ENCODE results near the gene NCF4. TPM values are rescaled to one million over a fixed set of nuclear protein-coding genes. Genes with fewer than 3 reads are reported as not detected.

Gene NCF4
- polyA plus RNA-seq, 2 of the 4 experiments (the other 2 are of a cell fraction) = not detected

DNA sequence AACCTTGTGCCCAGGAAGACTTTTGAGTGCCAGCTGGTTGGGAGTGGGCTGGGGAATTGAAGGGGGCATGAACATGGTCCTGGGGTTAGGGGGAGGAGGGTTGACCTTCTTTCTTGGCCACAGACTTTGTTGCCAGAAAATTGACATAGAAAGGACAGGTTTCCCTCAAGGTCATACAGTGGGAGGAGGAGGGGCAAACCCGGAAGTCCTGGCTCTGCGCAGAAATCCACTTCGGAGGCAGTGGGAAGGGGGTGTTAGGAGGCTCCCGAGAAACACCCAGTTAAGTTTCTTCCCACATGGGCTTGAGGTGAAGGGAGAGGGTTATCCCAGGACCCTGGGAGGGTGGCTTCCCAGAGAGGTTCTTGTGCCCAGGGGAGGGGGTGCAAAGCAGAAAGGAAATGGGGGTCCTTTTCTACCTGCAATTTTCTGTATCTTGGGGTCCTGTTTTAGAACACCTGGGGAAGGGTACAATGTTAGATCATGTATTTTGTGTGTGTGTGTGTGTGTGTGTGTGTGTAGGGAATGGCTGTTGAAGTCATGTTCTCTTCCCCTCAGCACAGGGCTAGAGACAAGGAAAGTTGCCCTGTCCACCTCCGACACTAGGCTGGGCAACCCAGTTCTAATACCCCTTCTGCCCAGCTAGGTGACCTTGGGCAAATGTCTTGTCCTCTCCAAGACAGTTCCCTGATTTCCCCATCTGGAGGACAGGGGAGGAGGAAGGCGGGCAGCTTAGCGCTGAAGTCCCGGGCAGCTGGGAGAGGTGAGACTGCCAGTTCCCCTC is 45.1 kb upstream of the NCF4 start:
- H3K9me3 ChIP-seq = no peaks in the 10 kb centered on the region
- H3K4me1 ChIP-seq = no peaks in the 10 kb centered on the region
- peak in 1 of 2 experiments; percentile 32; a peak in 3 of 6 replicates for ATAC-seq
- no peak overlapping the region for H3K4me3 ChIP-seq
- no peak overlapping the region for H3K27ac ChIP-seq
- no peak for FAIRE-seq
- DNase-seq (ENCODE audit: low read depth in 1 of 2, low spot score in 1 of 2) = no peak
- CTCF ChIA-PET = interaction anchor here (0.9 to 1.1 kb wide), 2 partner anchors 33 to 40 kb away, joined by 3 to 5 read pairs; no protein-coding TSS in a partner anchor
- POLR2A ChIA-PET = no interaction called here
- peak overlapping the region; percentile 96 for H3K4me2 ChIP-seq
- 19% methylated on average over 8 of the region's 8 CpGs for WGBS (ENCODE audit: missing lambda C conversion rate)
- TF ChIP-seq SMC3 (IDR thresholded peaks at IDR 0.05) = no peak
- no peak for TF ChIP-seq CBX8 (IDR thresholded peaks at IDR 0.05)

DNA sequence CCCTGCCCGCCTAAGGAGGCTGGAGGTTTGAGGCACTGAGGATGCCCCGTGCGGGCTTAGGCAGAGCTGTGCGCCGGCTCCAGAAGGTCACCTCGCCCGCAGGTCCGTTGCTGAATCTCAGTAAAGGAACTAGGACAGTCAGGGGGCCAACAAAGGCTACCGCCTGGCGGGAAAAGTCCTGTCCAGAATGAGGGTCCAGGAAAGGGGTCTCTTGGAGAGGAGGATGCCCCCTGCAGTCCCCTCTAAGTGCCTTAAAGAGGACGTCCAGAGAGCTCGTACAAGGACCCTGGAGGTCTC is 44.5 kb upstream of the NCF4 start:
- Histone ChIP-seq H3K4me3 (peak overlapping the region; percentile 46), H3K4me1 (no peaks in the 10 kb centered on the region), H3K27ac (peak overlapping the region in 1 of 2 experiments; percentile 66; a peak in 2 of 6 replicates), H3K9me3 (no peaks in the 10 kb centered on the region), H3K4me2 (peak overlapping the region; percentile 96)
- FAIRE-seq (no peak), ATAC-seq (peak; percentile 46 to 76; a peak in 4 of 6 replicates), DNase-seq (ENCODE audit: low read depth in 1 of 2, low spot score in 1 of 2) (peak in 1 of 2 experiments; percentile 10)
- 9% methylated on average over 6 of the region's 12 CpGs for WGBS (ENCODE audit: missing lambda C conversion rate)
- TF ChIP-seq RARB (CRISPR knock-in tag; IDR thresholded peaks at IDR 0.05) = no peak
- TF ChIP-seq ESRRA (IDR thresholded peaks at IDR 0.05; ENCODE audit: borderline replicate concordance, low read length) = no peak
- TF ChIP-seq HOXA7 (CRISPR knock-in tag; IDR thresholded peaks at IDR 0.05) = no peak
- no peak for TF ChIP-seq CHD4 (IDR thresholded peaks at IDR 0.05; ENCODE audit: borderline replicate concordance)
- no peak for TF ChIP-seq KDM5A (IDR thresholded peaks at IDR 0.05)
- TF ChIP-seq FOSL2 (IDR thresholded peaks at IDR 0.05) = no peak
- no peak for TF ChIP-seq FOSL2 (CRISPR knock-in tag; IDR thresholded peaks at IDR 0.05)
- TF ChIP-seq JUN (IDR thresholded peaks at IDR 0.05) = no peak
- TF ChIP-seq HOXB5 (CRISPR knock-in tag; IDR thresholded peaks at IDR 0.05) = no peak
- TF ChIP-seq SREBF2 (IDR thresholded peaks at IDR 0.05) = no peak
- POLR2A ChIA-PET = no interaction called here
- CTCF ChIA-PET = no interaction called here

DNA sequence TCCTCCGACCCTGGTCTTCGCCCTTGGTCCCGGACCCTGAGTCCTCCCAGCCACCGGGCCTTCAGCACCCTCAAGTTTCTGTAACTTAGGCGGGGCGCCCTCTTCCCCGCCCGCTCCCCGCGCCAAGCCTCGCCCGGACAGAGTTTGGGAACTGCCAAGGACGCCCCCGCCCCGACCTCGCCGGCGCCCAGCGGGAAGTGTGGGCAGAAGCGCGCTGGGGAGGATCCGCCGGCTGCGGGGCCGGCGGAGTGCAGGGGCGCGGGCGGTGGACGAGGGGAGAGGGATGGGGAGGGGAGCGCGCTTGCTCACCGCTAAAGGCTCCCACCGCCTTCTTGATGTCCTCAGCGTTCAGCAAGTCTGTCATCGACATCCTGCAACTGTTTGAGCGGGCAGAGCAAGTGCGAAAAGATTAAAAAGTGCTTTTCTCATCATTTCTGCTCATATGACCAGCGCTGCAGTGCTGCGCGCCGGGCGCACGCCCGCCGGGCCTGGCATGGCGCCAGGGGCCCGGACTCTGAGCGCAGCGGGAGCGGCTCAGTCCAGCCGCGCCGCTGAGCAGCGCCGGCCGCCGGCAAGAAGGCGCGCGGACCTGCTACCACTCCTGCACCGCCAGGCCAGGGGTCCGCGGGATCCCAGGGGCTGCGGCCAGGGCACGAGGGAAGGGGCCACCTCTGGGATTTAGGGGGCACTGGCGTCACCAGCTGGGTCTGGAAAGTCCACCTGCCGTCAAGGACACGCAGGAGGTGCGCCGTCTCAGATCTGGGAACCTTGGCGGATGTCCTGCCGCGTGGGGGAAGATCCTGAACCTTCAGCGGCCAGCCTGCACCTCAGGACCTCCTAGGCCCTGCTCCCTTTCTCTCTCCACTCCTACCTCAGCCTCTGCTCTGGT is 43.9 kb upstream of the NCF4 start, which contains the start of gene PVALB:
PVALB (minus strand) TSS at position 400 of the 889 bp plus-strand sequence; CDS start at position 370, 30 bp downstream.
- ChIA-PET CTCF (interaction anchor here (1.8 kb wide), 1 partner anchor 40 kb away, joined by 5 read pairs; no protein-coding TSS in a partner anchor), POLR2A (no interaction called here)
- H3K4me1 ChIP-seq = no peaks in the 10 kb centered on the region
- peak; percentile 68 to 84 for ATAC-seq
- TF ChIP-seq CBX8 (IDR thresholded peaks at IDR 0.05) (no peak), CBX2 (IDR thresholded peaks at IDR 0.05; ENCODE audit: borderline replicate concordance, low read depth) (no peak)
- FAIRE-seq = no peak
- peak in 1 of 2 experiments; percentile 23 for DNase-seq (ENCODE audit: low read depth in 1 of 2, low spot score in 1 of 2)
- H3K4me3 ChIP-seq = peak within 1 kb of the TSS; percentile 46
- no peaks in the 10 kb centered on the region for H3K9me3 ChIP-seq
- H3K27ac ChIP-seq = peak within 1 kb of the TSS in 1 of 2 experiments; percentile 66; a peak in 2 of 6 replicates
- WGBS (ENCODE audit: missing lambda C conversion rate) = 10% methylated on average over 6 of the region's 75 CpGs
- peak within 1 kb of the TSS; percentile 96 for H3K4me2 ChIP-seq

DNA sequence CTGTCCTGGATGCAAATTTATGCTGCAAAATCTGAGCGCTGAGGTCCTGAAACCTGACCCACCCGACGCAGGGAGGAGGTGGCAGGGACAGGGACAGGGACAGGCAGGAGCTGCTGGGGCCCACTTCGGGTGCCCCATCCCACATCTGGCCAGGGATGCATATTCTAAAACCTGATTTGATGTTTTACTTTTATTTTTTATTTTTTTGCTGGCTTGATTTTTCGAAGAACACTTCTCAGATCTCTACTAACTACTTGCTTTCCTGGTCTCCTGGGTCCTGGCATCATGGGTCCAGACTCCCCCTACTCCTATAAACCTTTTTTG is 43.3 kb upstream of the NCF4 start:
- no peaks in the 10 kb centered on the region for H3K4me1 ChIP-seq
- H3K27ac ChIP-seq = no peak overlapping the region
- CTCF ChIA-PET = interaction anchor here (1.8 kb wide), 1 partner anchor 39 kb away, joined by 5 read pairs; no protein-coding TSS in a partner anchor
- POLR2A ChIA-PET = no interaction called here
- WGBS (ENCODE audit: missing lambda C conversion rate) = 74% methylated on average over 5 of the region's 5 CpGs
- FAIRE-seq = no peak
- H3K9me3 ChIP-seq = no peaks in the 10 kb centered on the region
- DNase-seq (ENCODE audit: low read depth in 1 of 2, low spot score in 1 of 2) = no peak
- H3K4me2 ChIP-seq = peak overlapping the region; percentile 96
- ATAC-seq = no peak
- peak overlapping the region; percentile 46; the same call in 2 of the 3 replicates for H3K4me3 ChIP-seq
- TF ChIP-seq, protein P1, sequence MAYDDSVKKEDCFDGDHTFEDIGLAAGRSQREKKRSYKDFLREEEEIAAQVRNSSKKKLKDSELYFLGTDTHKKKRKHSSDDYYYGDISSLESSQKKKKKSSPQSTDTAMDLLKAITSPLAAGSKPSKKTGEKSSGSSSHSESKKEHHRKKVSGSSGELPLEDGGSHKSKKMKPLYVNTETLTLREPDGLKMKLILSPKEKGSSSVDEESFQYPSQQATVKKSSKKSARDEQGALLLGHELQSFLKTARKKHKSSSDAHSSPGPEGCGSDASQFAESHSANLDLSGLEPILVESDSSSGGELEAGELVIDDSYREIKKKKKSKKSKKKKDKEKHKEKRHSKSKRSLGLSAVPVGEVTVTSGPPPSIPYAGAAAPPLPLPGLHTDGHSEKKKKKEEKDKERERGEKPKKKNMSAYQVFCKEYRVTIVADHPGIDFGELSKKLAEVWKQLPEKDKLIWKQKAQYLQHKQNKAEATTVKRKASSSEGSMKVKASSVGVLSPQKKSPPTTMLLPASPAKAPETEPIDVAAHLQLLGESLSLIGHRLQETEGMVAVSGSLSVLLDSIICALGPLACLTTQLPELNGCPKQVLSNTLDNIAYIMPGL (CRISPR knock-in tag; IDR thresholded peaks at IDR 0.05; ENCODE audit: borderline replicate concordance) = no peak
- TF ChIP-seq ESRRA (IDR thresholded peaks at IDR 0.05; ENCODE audit: borderline replicate concordance, low read length) (no peak), EHMT2 (IDR thresholded peaks at IDR 0.05; ENCODE audit: low read depth) (no peak), HOXB5 (CRISPR knock-in tag; IDR thresholded peaks at IDR 0.05) (no peak), NR3C1 (IDR thresholded peaks at IDR 0.05) (no peak), JUNB (IDR thresholded peaks at IDR 0.05) (no peak), HOXB13 (CRISPR knock-in tag; IDR thresholded peaks at IDR 0.05; ENCODE audit: low read depth) (no peak), RNF2 (IDR thresholded peaks at IDR 0.05; ENCODE audit: borderline replicate concordance, low read depth) (no peak)
- TF ChIP-seq, protein P2, sequence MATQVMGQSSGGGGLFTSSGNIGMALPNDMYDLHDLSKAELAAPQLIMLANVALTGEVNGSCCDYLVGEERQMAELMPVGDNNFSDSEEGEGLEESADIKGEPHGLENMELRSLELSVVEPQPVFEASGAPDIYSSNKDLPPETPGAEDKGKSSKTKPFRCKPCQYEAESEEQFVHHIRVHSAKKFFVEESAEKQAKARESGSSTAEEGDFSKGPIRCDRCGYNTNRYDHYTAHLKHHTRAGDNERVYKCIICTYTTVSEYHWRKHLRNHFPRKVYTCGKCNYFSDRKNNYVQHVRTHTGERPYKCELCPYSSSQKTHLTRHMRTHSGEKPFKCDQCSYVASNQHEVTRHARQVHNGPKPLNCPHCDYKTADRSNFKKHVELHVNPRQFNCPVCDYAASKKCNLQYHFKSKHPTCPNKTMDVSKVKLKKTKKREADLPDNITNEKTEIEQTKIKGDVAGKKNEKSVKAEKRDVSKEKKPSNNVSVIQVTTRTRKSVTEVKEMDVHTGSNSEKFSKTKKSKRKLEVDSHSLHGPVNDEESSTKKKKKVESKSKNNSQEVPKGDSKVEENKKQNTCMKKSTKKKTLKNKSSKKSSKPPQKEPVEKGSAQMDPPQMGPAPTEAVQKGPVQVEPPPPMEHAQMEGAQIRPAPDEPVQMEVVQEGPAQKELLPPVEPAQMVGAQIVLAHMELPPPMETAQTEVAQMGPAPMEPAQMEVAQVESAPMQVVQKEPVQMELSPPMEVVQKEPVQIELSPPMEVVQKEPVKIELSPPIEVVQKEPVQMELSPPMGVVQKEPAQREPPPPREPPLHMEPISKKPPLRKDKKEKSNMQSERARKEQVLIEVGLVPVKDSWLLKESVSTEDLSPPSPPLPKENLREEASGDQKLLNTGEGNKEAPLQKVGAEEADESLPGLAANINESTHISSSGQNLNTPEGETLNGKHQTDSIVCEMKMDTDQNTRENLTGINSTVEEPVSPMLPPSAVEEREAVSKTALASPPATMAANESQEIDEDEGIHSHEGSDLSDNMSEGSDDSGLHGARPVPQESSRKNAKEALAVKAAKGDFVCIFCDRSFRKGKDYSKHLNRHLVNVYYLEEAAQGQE (IDR thresholded peaks at IDR 0.05) = no peak
- TF ChIP-seq, protein P3, sequence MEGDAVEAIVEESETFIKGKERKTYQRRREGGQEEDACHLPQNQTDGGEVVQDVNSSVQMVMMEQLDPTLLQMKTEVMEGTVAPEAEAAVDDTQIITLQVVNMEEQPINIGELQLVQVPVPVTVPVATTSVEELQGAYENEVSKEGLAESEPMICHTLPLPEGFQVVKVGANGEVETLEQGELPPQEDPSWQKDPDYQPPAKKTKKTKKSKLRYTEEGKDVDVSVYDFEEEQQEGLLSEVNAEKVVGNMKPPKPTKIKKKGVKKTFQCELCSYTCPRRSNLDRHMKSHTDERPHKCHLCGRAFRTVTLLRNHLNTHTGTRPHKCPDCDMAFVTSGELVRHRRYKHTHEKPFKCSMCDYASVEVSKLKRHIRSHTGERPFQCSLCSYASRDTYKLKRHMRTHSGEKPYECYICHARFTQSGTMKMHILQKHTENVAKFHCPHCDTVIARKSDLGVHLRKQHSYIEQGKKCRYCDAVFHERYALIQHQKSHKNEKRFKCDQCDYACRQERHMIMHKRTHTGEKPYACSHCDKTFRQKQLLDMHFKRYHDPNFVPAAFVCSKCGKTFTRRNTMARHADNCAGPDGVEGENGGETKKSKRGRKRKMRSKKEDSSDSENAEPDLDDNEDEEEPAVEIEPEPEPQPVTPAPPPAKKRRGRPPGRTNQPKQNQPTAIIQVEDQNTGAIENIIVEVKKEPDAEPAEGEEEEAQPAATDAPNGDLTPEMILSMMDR (IDR thresholded peaks at IDR 0.05) = no peak
